ENCODE data around the gene HMG20B. TPM values are rescaled to one million over a fixed set of nuclear protein-coding genes. Genes with fewer than 3 reads are reported as not detected.

HMG20B gene
- total RNA-seq, 1 experiment from 2014 or later = 146 TPM

DNA sequence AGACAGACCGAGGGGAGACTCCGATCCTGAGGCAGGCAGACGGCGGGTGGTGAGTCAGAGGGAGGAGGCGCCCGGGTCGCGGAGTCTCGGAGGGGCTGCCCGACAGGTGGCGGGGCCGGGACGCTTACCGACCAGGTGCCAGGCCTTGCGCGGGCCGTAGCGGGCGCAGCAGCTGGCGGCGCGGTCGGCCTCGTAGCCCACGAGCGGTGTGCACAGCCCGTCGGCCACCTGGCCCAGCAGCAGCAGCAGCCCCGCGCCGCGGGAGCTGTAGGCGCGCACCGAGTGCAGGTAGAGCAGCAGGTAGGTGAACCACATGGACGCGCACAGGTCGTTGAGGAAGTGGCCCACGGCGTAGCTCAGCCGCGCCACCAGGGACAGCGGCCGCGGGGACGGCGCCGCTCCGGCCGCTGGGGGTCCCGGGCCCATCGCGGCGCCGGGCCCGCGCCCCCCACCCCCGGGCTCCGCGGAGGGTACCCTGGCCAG is 15.7 kb upstream of the HMG20B start:
- CTCF ChIA-PET = no interaction called here
- POLR2A ChIA-PET (ENCODE audit: unreplicated experiment) = interaction anchor here (0.6 kb wide), 1 partner anchor 12 kb away, joined by 13 read pairs; no protein-coding TSS in a partner anchor
- peak; percentile 45 for DNase-seq

DNA sequence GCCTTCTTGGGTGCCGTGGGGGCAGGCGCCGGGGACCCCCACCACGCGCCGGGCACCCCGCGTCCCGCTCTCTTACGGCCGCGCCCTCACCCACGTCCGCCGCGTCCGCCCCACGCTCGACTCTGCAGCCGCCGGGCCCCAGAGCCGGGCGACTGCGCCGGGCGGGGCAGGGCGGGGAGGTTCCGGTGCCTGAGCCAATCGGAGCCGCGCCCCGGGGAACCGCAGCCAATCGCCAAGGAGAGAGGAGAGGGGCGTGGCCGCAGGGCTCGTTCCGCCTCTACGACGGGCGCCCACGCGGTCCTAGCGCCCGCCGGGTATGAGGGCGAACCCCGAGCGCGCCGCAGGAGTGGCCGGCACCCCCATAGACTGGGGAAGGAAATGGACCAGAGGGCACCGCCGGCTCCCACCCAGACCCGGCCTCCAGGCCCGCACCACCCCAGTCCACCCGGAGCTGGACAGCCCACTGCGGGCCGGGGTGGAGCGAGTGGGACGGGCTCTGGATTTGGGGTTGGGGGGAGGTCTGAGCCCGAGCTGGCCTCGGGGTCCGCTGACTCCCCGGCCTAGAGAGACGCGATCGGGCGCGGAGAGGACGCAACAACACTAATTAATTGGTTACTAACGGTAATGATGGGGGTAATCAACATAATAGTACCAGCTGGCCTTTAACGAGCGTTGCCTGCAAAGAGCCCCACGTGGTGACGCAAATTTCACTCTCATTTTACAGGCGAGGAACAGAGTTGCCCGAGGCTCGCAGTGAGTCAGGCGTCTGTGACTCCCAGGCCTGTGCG is 15.1 kb upstream of the HMG20B start, which contains the start of gene MFSD12:
TSS of gene MFSD12 (minus strand) at position 126 of the 788 bp plus-strand sequence. CDS start 183 bp downstream, outside the sequence.
- Histone ChIP-seq H3K27me3 (ENCODE audit: low read length) (no peaks in the 10 kb centered on the region), H3K79me2 (ENCODE audit: low read length) (peaks cover 38% of the 10 kb centered on the region), H3K9ac (ENCODE audit: low read length) (peak within 1 kb of the TSS; percentile 91), H3K4me3 (ENCODE audit: low read length) (peak within 1 kb of the TSS; percentile 91), H3K9me3 (ENCODE audit: low read length) (no peaks in the 10 kb centered on the region), H3K4me1 (ENCODE audit: insufficient read depth, low read length) (peaks cover 19% of the 10 kb centered on the region; the same call in 1 of the 2 replicates), H2AFZ (ENCODE audit: low read length) (peak within 1 kb of the TSS; percentile 92), H3K27ac (ENCODE audit: low read length) (peak within 1 kb of the TSS; percentile 91), H3K4me2 (ENCODE audit: low read length) (peak within 1 kb of the TSS; percentile 97), H3K36me3 (ENCODE audit: low read depth, low read length) (no peaks in the 10 kb centered on the region), H4K20me1 (ENCODE audit: low read length) (peaks cover 18% of the 10 kb centered on the region), H3K9me2 (replicated peaks; ENCODE audit: low read length) (no peaks in the 10 kb centered on the region), H3F3A (ENCODE audit: low read length, unreplicated experiment) (no peaks in the 10 kb centered on the region)
- intact Hi-C loops (cut with micrococcal nuclease) = no loop called here
- peak; percentile 89 for DNase-seq
- ChIA-PET CTCF (interaction anchor here (0.5 kb wide), 1 partner anchor 756 kb away, joined by 5 read pairs; no protein-coding TSS in a partner anchor), POLR2A (ENCODE audit: unreplicated experiment) (no interaction called here)
- peak; percentile 87 for ATAC-seq
- BruUV-seq (replicated peaks) = TSS peak; percentile 70
- TF ChIP-seq, protein P1, sequence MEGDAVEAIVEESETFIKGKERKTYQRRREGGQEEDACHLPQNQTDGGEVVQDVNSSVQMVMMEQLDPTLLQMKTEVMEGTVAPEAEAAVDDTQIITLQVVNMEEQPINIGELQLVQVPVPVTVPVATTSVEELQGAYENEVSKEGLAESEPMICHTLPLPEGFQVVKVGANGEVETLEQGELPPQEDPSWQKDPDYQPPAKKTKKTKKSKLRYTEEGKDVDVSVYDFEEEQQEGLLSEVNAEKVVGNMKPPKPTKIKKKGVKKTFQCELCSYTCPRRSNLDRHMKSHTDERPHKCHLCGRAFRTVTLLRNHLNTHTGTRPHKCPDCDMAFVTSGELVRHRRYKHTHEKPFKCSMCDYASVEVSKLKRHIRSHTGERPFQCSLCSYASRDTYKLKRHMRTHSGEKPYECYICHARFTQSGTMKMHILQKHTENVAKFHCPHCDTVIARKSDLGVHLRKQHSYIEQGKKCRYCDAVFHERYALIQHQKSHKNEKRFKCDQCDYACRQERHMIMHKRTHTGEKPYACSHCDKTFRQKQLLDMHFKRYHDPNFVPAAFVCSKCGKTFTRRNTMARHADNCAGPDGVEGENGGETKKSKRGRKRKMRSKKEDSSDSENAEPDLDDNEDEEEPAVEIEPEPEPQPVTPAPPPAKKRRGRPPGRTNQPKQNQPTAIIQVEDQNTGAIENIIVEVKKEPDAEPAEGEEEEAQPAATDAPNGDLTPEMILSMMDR (conservative IDR thresholded peaks at IDR 0.05; ENCODE audit: low read depth, low read length) = no peak
- TF ChIP-seq EZH2 (IDR thresholded peaks at IDR 0.05; ENCODE audit: low read length, unreplicated experiment) = no peak
- no peak for TF ChIP-seq EZH2phosphoT487 (IDR thresholded peaks at IDR 0.05; ENCODE audit: borderline replicate concordance, low read length)

More for the DNA sequence above, 15.7 kb upstream of the HMG20B start:
- Histone ChIP-seq H3K9me3 (ENCODE audit: low read length) (no peaks in the 10 kb centered on the region), H3F3A (ENCODE audit: low read length, unreplicated experiment) (no peaks in the 10 kb centered on the region), H3K4me1 (ENCODE audit: insufficient read depth, low read length) (peaks cover 13% of the 10 kb centered on the region; the same call in 1 of the 2 replicates), H3K4me3 (ENCODE audit: low read length) (peak overlapping the region; percentile 91), H3K9me2 (replicated peaks; ENCODE audit: low read length) (no peaks in the 10 kb centered on the region), H3K79me2 (ENCODE audit: low read length) (peaks cover 41% of the 10 kb centered on the region), H3K36me3 (ENCODE audit: low read depth, low read length) (no peaks in the 10 kb centered on the region), H3K27ac (ENCODE audit: low read length) (peak overlapping the region; percentile 30; the same call in 1 of the 2 replicates), H3K4me2 (ENCODE audit: low read length) (peak overlapping the region; percentile 92), H4K20me1 (ENCODE audit: low read length) (peaks cover 18% of the 10 kb centered on the region), H3K9ac (ENCODE audit: low read length) (peak overlapping the region; percentile 76), H3K27me3 (ENCODE audit: low read length) (no peaks in the 10 kb centered on the region), H2AFZ (ENCODE audit: low read length) (no peak overlapping the region)
- TF ChIP-seq, protein P1 (conservative IDR thresholded peaks at IDR 0.05; ENCODE audit: low read depth, low read length) = no peak
- no peak for TF ChIP-seq EZH2phosphoT487 (IDR thresholded peaks at IDR 0.05; ENCODE audit: borderline replicate concordance, low read length)
- TF ChIP-seq EZH2 (IDR thresholded peaks at IDR 0.05; ENCODE audit: low read length, unreplicated experiment) = no peak
- ATAC-seq = peak; percentile 19
- intact Hi-C loops (cut with micrococcal nuclease) = no loop called here
- no TSS peak for BruUV-seq (replicated peaks)

Data from PC-3 (cell line).